Activated gamma-delta T cell treated with Interleukin-2 at 50 U/mL for 16 hours (primary cell): ENCODE results near the gene STARD9.
"Not testable (repeated sequence)": the region's sequence is repeated elsewhere in the genome, so short reads cannot be mapped to it uniquely, and the experiment has no call there.

Experiments
- DNase-seq: peaks from one replicate; pipeline ENCODE4 v3.0.0-alpha.2; 2020

STARD9 gene

GRCh38 chr15:42732095-42732827 lies 156.9 kb downstream of the STARD9 start:
- DNase-seq: no peak

- DNase-seq: no peak
Measured at GRCh38 chr15:42733027-42733426, 157.6 kb downstream of the STARD9 start.

GRCh38 chr15:42734076-42734672 lies 158.8 kb downstream of the STARD9 start:
- DNase-seq: no peak

- DNase-seq: no peak
Measured at GRCh38 chr15:42735382-42736165, 160.2 kb downstream of the STARD9 start.

- no peak for DNase-seq
Measured at GRCh38 chr15:42736178-42736792, 160.9 kb downstream of the STARD9 start.

- peak; percentile 91 for DNase-seq
Measured at GRCh38 chr15:42736793-42737528, 161.6 kb downstream of the STARD9 start, which contains the start of gene CDAN1. CDAN1 (minus strand) TSS chr15:42737128; CDS start chr15:42737102, 26 bp downstream.

GRCh38 chr15:42737529-42738328 lies 162.3 kb downstream of the STARD9 start:
- DNase-seq: no peak

GRCh38 chr15:42741710-42742109 lies 166.3 kb downstream of the STARD9 start:
- no peak for DNase-seq

GRCh38 chr15:42742149-42742548 lies 166.7 kb downstream of the STARD9 start:
- no peak for DNase-seq

GRCh38 chr15:42744195-42744594 lies 168.8 kb downstream of the STARD9 start:
- no peak for DNase-seq

- no peak for DNase-seq
Measured at GRCh38 chr15:42749266-42749665, 173.9 kb downstream of the STARD9 start.

GRCh38 chr15:42750306-42750705 lies 174.9 kb downstream of the STARD9 start:
- no peak for DNase-seq

- DNase-seq: no peak
Measured at GRCh38 chr15:42759093-42759492, 183.7 kb downstream of the STARD9 start.

- no peak for DNase-seq
Measured at GRCh38 chr15:42760759-42761158, 185.4 kb downstream of the STARD9 start.

- not testable (repeated sequence) for DNase-seq
Measured at GRCh38 chr15:42761813-42762212, 186.4 kb downstream of the STARD9 start.

GRCh38 chr15:42764154-42764731 lies 188.8 kb downstream of the STARD9 start:
- not testable (repeated sequence) for DNase-seq

- not testable (repeated sequence) for DNase-seq
Measured at GRCh38 chr15:42766109-42766508, 190.7 kb downstream of the STARD9 start.
